OCI-LY1 (cell line): Measurements from ENCODE around the gene CAPN3.

ENCODE experiments used
- H2AFZ ChIP-seq: fragments of 200-600 bp; sonication (generic), shearing (Covaris generic); 2 replicates; pipeline ENCODE4 v1.6.0; 2014; ENCODE audit warnings: antibody characterized with exemption, mild to moderate bottlenecking, low read length
- H3F3A ChIP-seq: fragments of 200-600 bp; sonication (generic), shearing (Covaris generic); 2 replicates; pipeline ENCODE4 v1.6.0; 2014; ENCODE audit warnings: mild to moderate bottlenecking, antibody characterized with exemption, low read length, moderate library complexity; ENCODE audit not compliant: insufficient read depth
- H3K27ac ChIP-seq: fragments of 200-600 bp; sonication (generic); 2 replicates; pipeline ENCODE4 v1.5.1; 2014; ENCODE audit warnings: low read length, mixed run types, mild to moderate bottlenecking, low read depth; ENCODE audit not compliant: poor library complexity, severe bottlenecking
- H3K27me3 ChIP-seq: fragments of 200-600 bp; sonication (generic); 2 replicates; pipeline ENCODE4 v1.6.0; 2014; ENCODE audit warnings: antibody characterized with exemption, mild to moderate bottlenecking, low read length, moderate library complexity; ENCODE audit not compliant: insufficient read depth
- H3K36me3 ChIP-seq: fragments of 200-600 bp; sonication (generic); 2 replicates; pipeline ENCODE4 v1.6.1; 2014; ENCODE audit warnings: mild to moderate bottlenecking, antibody characterized with exemption, low read length, moderate library complexity, mixed read lengths; ENCODE audit not compliant: insufficient read depth
- H3K4me1 ChIP-seq: fragments of 200-600 bp; sonication (generic); 2 replicates; pipeline ENCODE4 v1.5.1; 2014; ENCODE audit warnings: mild to moderate bottlenecking, low read length, moderate library complexity; ENCODE audit not compliant: insufficient read depth, severe bottlenecking
- H3K4me2 ChIP-seq: fragments of 200-600 bp; sonication (generic), shearing (Covaris generic); 2 replicates; pipeline ENCODE4 v1.6.1; 2014; ENCODE audit warnings: low read length
- H3K4me3 ChIP-seq: fragments of 200-600 bp; sonication (generic); 2 replicates; pipeline ENCODE4 v1.5.1; 2014; ENCODE audit warnings: low read length, low read depth, mild to moderate bottlenecking, mixed read lengths; ENCODE audit not compliant: poor library complexity, severe bottlenecking
- H3K79me2 ChIP-seq: fragments of 200-600 bp; shearing (Covaris generic); 2 replicates; pipeline ENCODE4 v1.6.1; 2016; ENCODE audit warnings: mixed run types, low read length, mixed read lengths; ENCODE audit not compliant: insufficient read depth
- H3K9ac ChIP-seq: fragments of 200-600 bp; sonication (generic), shearing (Covaris generic); 2 replicates; pipeline ENCODE4 v1.6.1; 2014; ENCODE audit warnings: mild to moderate bottlenecking, low read length, mixed read lengths
- H3K9me2 ChIP-seq: fragments of 200-600 bp; sonication (generic), shearing (Covaris generic); 2 replicates; pipeline ENCODE4 v1.6.1; 2014; ENCODE audit warnings: low read depth, mild to moderate bottlenecking, low read length, mixed read lengths
- H3K9me3 ChIP-seq: fragments of 200-600 bp; shearing (Covaris generic); 2 replicates; pipeline ENCODE4 v1.6.1; 2014; ENCODE audit warnings: low read length, mixed read lengths
- H4K20me1 ChIP-seq: fragments of 200-600 bp; sonication (generic), shearing (Covaris generic); 2 replicates; pipeline ENCODE4 v1.6.0; 2016; ENCODE audit warnings: mild to moderate bottlenecking, low read length; ENCODE audit not compliant: insufficient read depth
- EZH2 ChIP-seq: fragments of 200-600 bp; sonication (generic), shearing (Covaris generic); IDR thresholded peaks from 2 replicates; pipeline ENCODE4 v1.8.0; 2017; ENCODE audit warnings: borderline replicate concordance, mixed run types, mild to moderate bottlenecking, antibody characterized with exemption, low read length, moderate library complexity, mixed read lengths
- TF ChIP-seq, protein P1 (sequence below): fragments of 200-600 bp; sonication (generic), shearing (Covaris generic); IDR thresholded peaks from 2 replicates; pipeline ENCODE4 v1.5.1; 2017; ENCODE audit warnings: mild to moderate bottlenecking, antibody characterized with exemption, low read length, moderate library complexity, mixed read lengths

Gene CAPN3

DNA sequence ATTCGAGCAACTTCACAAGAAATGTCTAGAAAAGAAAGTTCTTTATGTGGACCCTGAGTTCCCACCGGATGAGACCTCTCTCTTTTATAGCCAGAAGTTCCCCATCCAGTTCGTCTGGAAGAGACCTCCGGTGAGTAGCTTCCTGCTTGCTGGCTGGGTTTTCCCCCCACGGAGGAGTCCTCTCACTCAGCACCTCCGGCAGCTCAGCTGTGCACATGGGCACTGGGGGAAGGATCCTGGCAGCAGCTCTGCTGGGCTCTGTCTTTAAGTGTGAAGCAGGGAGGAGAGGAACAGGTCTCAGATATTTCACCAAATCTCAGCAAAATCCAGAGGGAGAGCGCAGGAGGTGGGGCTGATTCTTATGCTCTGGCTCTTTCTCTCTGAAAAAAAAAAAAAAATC, 684 bp downstream of the CAPN3 start:
- H3K9me3 ChIP-seq: no peaks in the 10 kb centered on the region
- no peaks in the 10 kb centered on the region for H3F3A ChIP-seq
- no peak overlapping the region for H2AFZ ChIP-seq
- no peak overlapping the region for H3K9ac ChIP-seq
- TF ChIP-seq, protein P1, sequence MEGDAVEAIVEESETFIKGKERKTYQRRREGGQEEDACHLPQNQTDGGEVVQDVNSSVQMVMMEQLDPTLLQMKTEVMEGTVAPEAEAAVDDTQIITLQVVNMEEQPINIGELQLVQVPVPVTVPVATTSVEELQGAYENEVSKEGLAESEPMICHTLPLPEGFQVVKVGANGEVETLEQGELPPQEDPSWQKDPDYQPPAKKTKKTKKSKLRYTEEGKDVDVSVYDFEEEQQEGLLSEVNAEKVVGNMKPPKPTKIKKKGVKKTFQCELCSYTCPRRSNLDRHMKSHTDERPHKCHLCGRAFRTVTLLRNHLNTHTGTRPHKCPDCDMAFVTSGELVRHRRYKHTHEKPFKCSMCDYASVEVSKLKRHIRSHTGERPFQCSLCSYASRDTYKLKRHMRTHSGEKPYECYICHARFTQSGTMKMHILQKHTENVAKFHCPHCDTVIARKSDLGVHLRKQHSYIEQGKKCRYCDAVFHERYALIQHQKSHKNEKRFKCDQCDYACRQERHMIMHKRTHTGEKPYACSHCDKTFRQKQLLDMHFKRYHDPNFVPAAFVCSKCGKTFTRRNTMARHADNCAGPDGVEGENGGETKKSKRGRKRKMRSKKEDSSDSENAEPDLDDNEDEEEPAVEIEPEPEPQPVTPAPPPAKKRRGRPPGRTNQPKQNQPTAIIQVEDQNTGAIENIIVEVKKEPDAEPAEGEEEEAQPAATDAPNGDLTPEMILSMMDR: no peak
- TF ChIP-seq EZH2: no peak
- no peaks in the 10 kb centered on the region for H3K79me2 ChIP-seq
- H3K9me2 ChIP-seq: no peaks in the 10 kb centered on the region
- H4K20me1 ChIP-seq: no peaks in the 10 kb centered on the region
- no peaks in the 10 kb centered on the region for H3K27me3 ChIP-seq
- no peak overlapping the region for H3K4me3 ChIP-seq
- no peak overlapping the region for H3K27ac ChIP-seq
- no peaks in the 10 kb centered on the region for H3K36me3 ChIP-seq
- no peaks in the 10 kb centered on the region for H3K4me1 ChIP-seq
- no peak overlapping the region for H3K4me2 ChIP-seq

DNA sequence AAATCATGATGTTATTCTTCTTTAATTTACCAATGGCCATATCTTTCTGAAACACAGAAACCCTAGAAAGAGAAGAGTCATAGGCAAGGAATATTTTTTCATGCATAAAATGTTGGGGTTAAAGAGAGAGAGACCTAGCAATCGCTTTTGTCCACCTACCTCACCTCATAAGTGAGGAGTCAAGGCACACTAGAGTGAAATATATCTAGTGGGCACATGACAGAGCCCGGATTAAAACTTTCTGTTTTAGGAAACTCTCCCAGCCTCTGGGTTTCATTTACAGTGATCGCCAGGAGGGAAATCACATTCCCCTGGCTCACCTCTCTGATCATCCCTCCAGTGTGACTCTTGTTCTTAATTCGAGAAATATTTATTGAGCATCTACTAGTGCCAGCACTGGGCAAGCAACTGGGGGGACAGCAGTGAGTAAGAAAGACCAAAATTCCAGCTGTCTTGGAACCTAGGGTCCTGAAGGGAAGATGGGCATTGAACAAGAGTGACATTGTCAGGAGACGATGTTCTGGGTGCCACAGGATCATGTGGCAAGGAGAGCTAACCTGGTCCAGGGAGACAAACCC, 1.3 kb downstream of the CAPN3 start:
- H3F3A ChIP-seq: no peaks in the 10 kb centered on the region
- TF ChIP-seq, protein P1: no peak
- no peak for TF ChIP-seq EZH2
- H3K4me3 ChIP-seq: no peak overlapping the region
- H3K79me2 ChIP-seq: no peaks in the 10 kb centered on the region
- H3K27me3 ChIP-seq: no peaks in the 10 kb centered on the region
- no peak overlapping the region for H3K27ac ChIP-seq
- H2AFZ ChIP-seq: no peak overlapping the region
- no peaks in the 10 kb centered on the region for H3K9me3 ChIP-seq
- H3K36me3 ChIP-seq: no peaks in the 10 kb centered on the region
- H4K20me1 ChIP-seq: no peaks in the 10 kb centered on the region
- H3K4me2 ChIP-seq: no peak overlapping the region
- H3K9ac ChIP-seq: no peak overlapping the region
- no peaks in the 10 kb centered on the region for H3K9me2 ChIP-seq
- H3K4me1 ChIP-seq: no peaks in the 10 kb centered on the region

GRCh38 chr15:42363487-42363886, 4.2 kb downstream of the CAPN3 start:
- H2AFZ ChIP-seq: no peak overlapping the region
- no peak for TF ChIP-seq EZH2
- TF ChIP-seq, protein P1: no peak
- no peak overlapping the region for H3K27ac ChIP-seq
- no peaks in the 10 kb centered on the region for H3K9me2 ChIP-seq
- no peaks in the 10 kb centered on the region for H3K79me2 ChIP-seq
- H3K9ac ChIP-seq: no peak overlapping the region
- no peak overlapping the region for H3K4me2 ChIP-seq
- no peaks in the 10 kb centered on the region for H3K9me3 ChIP-seq
- H4K20me1 ChIP-seq: no peaks in the 10 kb centered on the region
- H3F3A ChIP-seq: no peaks in the 10 kb centered on the region
- no peak overlapping the region for H3K4me3 ChIP-seq
- H3K36me3 ChIP-seq: no peaks in the 10 kb centered on the region
- H3K4me1 ChIP-seq: no peaks in the 10 kb centered on the region
- no peaks in the 10 kb centered on the region; the same call in 1 of the 2 replicates for H3K27me3 ChIP-seq
